K562 (cell line): Measurements from ENCODE around the gene RASIP1. TPM values are rescaled to one million over a fixed set of nuclear protein-coding genes. Genes with fewer than 3 reads are reported as not detected.

Source experiments
- CSDE1 ChIP-seq, 2 experiments: fragments of 450-650 bp; IDR thresholded peaks; 2 replicates each; pipeline ENCODE4 v1.6.1; 2016; ENCODE audit warnings: mild to moderate bottlenecking in 1 of 2
- HDAC1 ChIP-seq, 2 experiments: fragments of 450-650 bp; IDR thresholded peaks; 2 replicates each; pipeline ENCODE4 v1.6.1; 2016 to 2017; ENCODE audit warnings: inconsistent platforms in 1 of 2, mild to moderate bottlenecking in 1 of 2, moderate library complexity in 1 of 2
- MTA2 ChIP-seq: fragments of 450-650 bp; IDR thresholded peaks from 2 replicates; pipeline ENCODE4 v1.6.1; 2016; ENCODE audit warnings: low read depth
- ZBTB40 ChIP-seq, 2 experiments: fragments of 450-650 bp in 1 of 2; sonication (generic) in 1 of 2; formaldehyde crosslinking in 1 of 2; IDR thresholded peaks; 2 replicates each; pipeline versions ENCODE4 v1.7.1 to v1.9.0; 2016 to 2022; ENCODE audit warnings: inconsistent platforms in 1 of 2, mild to moderate bottlenecking in 1 of 2, missing genetic modification reagents in 1 of 2
- polyA plus RNA-seq, 8 experiments: library from polyadenylated mRNA; depleted of rRNA in 4 of 8; stranded (reverse) in 5 of 8; unstranded in 3 of 8; fragments of >200 nt; fragmentation: Nextera tagmentation in 2 of 8; fragmentation: Illumina TruSeq in 1 of 8; extraction: Ambion mirVana in 2 of 8; extraction: Trizol in 1 of 8; gene quantifications; 2 replicates each; pipeline versions ENCODE4 v1.2.1 to v1.2.3, GENCODE V29; 2011 to 2014; ENCODE audit warnings: inconsistent platforms in 1 of 8, missing spikeins in 1 of 8
- total RNA-seq, 7 experiments: library from RNA; depleted of rRNA in 6 of 7; stranded (reverse); fragments of >200 nt in 6 of 7; fragmentation: Illumina TruSeq in 2 of 7; extraction: Trizol in 2 of 7; gene quantifications; 2 replicates each; pipeline versions ENCODE4 v1.2.1 to v1.2.3, GENCODE V29; 2011 to 2021; ENCODE audit warnings: low replicate concordance in 1 of 7

RASIP1 gene
- total and polyA plus RNA-seq, 9 of the 15 experiments (the other 6 are each of a cell fraction or from before 2014, with no cell fraction given): 0.20 to 4.7 (median 1.5) TPM

GRCh38 chr19:48714759-48715675 is 25.4 kb downstream of the RASIP1 start (continued):
- TF ChIP-seq ZBTB40 (IDR thresholded peaks at IDR 0.05): peak; percentile 55
- no peak for TF ChIP-seq ZBTB40 (CRISPR knock-in tag; IDR thresholded peaks at IDR 0.05)
- peak in 1 of 2 experiments; percentile 34; a peak in 1 of 4 replicates for TF ChIP-seq HDAC1 (IDR thresholded peaks at IDR 0.05)
- TF ChIP-seq CSDE1 (IDR thresholded peaks at IDR 0.05): no peak
- TF ChIP-seq MTA2: 0 out of 2 replicates have a peak, but pooled peaks have one; percentile 30
